Thymus (tissue), 11 donors: ENCODE results near the gene APOBEC3B. TPM values are rescaled to one million over a fixed set of nuclear protein-coding genes. Genes with fewer than 3 reads are reported as not detected.
"Not testable (repeated sequence)": the region's sequence is repeated elsewhere in the genome, so short reads cannot be mapped to it uniquely, and the experiment has no call there.

Experiments used
- DNase-seq, 9 donors: peaks; one replicate each; pipeline ENCODE4 v3.0.0-alpha.2; 2013; ENCODE audit warnings: low spot score in 9 of 9, low read depth in 6 of 9, missing footprints in 1 of 9
- H3K27ac ChIP-seq, 2 donors: one replicate each; pipeline ENCODE4 v1.5.1; 2013; ENCODE audit warnings: control low read depth in 1 of 2, low read depth in 1 of 2, low read length in 1 of 2, mild to moderate bottlenecking in 1 of 2, moderate library complexity in 1 of 2
- H3K27me3 ChIP-seq, 2 donors: one replicate each; pipeline ENCODE4 v1.5.1; 2013; ENCODE audit warnings: low read length in 1 of 2; ENCODE audit not compliant: control insufficient read depth in 2 of 2, insufficient read depth in 1 of 2
- H3K36me3 ChIP-seq, 2 donors: one replicate each; pipeline ENCODE4 v1.5.1; 2013; ENCODE audit warnings: low read length in 1 of 2, mild to moderate bottlenecking in 1 of 2, moderate library complexity in 1 of 2; ENCODE audit not compliant: control insufficient read depth in 2 of 2, insufficient read depth in 2 of 2
- H3K4me1 ChIP-seq, 2 donors: one replicate each; pipeline ENCODE4 v1.5.1; 2013; ENCODE audit warnings: low read length in 2 of 2; ENCODE audit not compliant: control insufficient read depth in 2 of 2, insufficient read depth in 2 of 2
- H3K4me3 ChIP-seq, 2 donors: one replicate each; pipeline ENCODE4 v1.5.1; 2013; ENCODE audit warnings: low read length in 2 of 2, control low read depth in 1 of 2, mild to moderate bottlenecking in 1 of 2
- H3K9me3 ChIP-seq, 2 donors: one replicate each; pipeline ENCODE4 v1.5.1; 2013; ENCODE audit warnings: low read length in 1 of 2, mild to moderate bottlenecking in 1 of 2; ENCODE audit not compliant: control insufficient read depth in 2 of 2, insufficient read depth in 1 of 2
- WGBS: extraction: QIAGEN DNeasy Blood & Tissue Kit; methylation state at CpG from one replicate; pipeline ENCODE4 v1.1.7; 2013; 5-methylcytosine and 5-hydroxymethylcytosine counted together
- polyA plus RNA-seq: library from polyadenylated mRNA; stranded (reverse); fragments of 200-250 nt; gene quantifications from one replicate; pipeline ENCODE4 v1.2.3, GENCODE V29; 2013
- total RNA-seq: library from RNA; stranded (reverse); fragments of 120-200 nt; gene quantifications from one replicate; pipeline ENCODE4 v1.2.4, GENCODE V29; 2013
- donor health status: healthy.

The APOBEC3B gene
- total and polyA plus RNA-seq, 2 donors = 6.8 to 9.2 TPM

GRCh38 chr22:39014723-39015121 is 32.6 kb downstream of the APOBEC3B start:
- peaks cover 5 to 32% of the 10 kb centered on the region in 2 donors for H3K4me1 ChIP-seq
- not testable (repeated sequence) for DNase-seq, H3K27me3 ChIP-seq, H3K9me3 ChIP-seq, H3K36me3 ChIP-seq
- peak overlapping the region; percentile 28 to 51 for H3K4me3 ChIP-seq
- 51% methylated on average over 6 of the region's 6 CpGs for WGBS
- peak overlapping the region; percentile 38 to 91 for H3K27ac ChIP-seq

GRCh38 chr22:39016592-39016991 is 34.4 kb downstream of the APOBEC3B start:
- Histone ChIP-seq H3K36me3 (peaks cover 0 to 2% of the 10 kb centered on the region in 2 donors), H3K4me1 (peaks cover 8 to 35% of the 10 kb centered on the region in 2 donors), H3K27me3 (no peaks in the 10 kb centered on the region), H3K27ac (no peak overlapping the region), H3K4me3 (no peak overlapping the region), H3K9me3 (no peaks in the 10 kb centered on the region)
- 98% methylated on average over 13 of the region's 13 CpGs for WGBS
- no peak for DNase-seq

GRCh38 chr22:39017596-39018365 is 35.6 kb downstream of the APOBEC3B start:
- H3K9me3 ChIP-seq = no peaks in the 10 kb centered on the region
- no peak for DNase-seq
- 94% methylated on average over 18 of the region's 18 CpGs for WGBS
- no peaks in the 10 kb centered on the region for H3K27me3 ChIP-seq
- H3K4me1 ChIP-seq = peaks cover 9 to 45% of the 10 kb centered on the region in 2 donors
- peaks cover 0 to 2% of the 10 kb centered on the region in 2 donors for H3K36me3 ChIP-seq
- no peak overlapping the region for H3K27ac ChIP-seq
- no peak overlapping the region for H3K4me3 ChIP-seq

GRCh38 chr22:39020021-39020651 is 38.0 kb downstream of the APOBEC3B start:
- peaks cover 10 to 11% of the 10 kb centered on the region in 2 donors for H3K36me3 ChIP-seq
- H3K9me3 ChIP-seq, DNase-seq, H3K27me3 ChIP-seq: not testable (repeated sequence)
- peak overlapping the region; percentile 56 to 74 for H3K27ac ChIP-seq
- H3K4me1 ChIP-seq = peaks cover 4 to 32% of the 10 kb centered on the region in 2 donors
- H3K4me3 ChIP-seq = peak overlapping the region; percentile 12 to 58
- WGBS = 58% methylated on average over 15 of the region's 15 CpGs

GRCh38 chr22:39021552-39022250 is 39.6 kb downstream of the APOBEC3B start:
- H3K36me3 ChIP-seq = peaks cover 11 to 16% of the 10 kb centered on the region in 2 donors
- H3K4me1 ChIP-seq = peaks cover 4 to 37% of the 10 kb centered on the region in 2 donors
- H3K9me3 ChIP-seq = no peaks in the 10 kb centered on the region
- DNase-seq = peak in 1 of 9 donors; percentile 19
- WGBS = 40% methylated on average over 9 of the region's 9 CpGs
- no peaks in the 10 kb centered on the region for H3K27me3 ChIP-seq
- H3K4me3 ChIP-seq = peak overlapping the region; percentile 50 to 58
- peak overlapping the region; percentile 65 to 87 for H3K27ac ChIP-seq

GRCh38 chr22:39024519-39025308 is 42.6 kb downstream of the APOBEC3B start:
- no peak overlapping the region for H3K4me3 ChIP-seq
- peak overlapping the region; percentile 6 to 33 for H3K27ac ChIP-seq
- peak in 3 of 9 donors; percentile 28 to 67 (median 35) for DNase-seq
- peaks cover 9 to 16% of the 10 kb centered on the region in 2 donors for H3K36me3 ChIP-seq
- WGBS = 67% methylated on average over 15 of the region's 15 CpGs
- H3K4me1 ChIP-seq = peaks cover 4 to 37% of the 10 kb centered on the region in 2 donors
- H3K9me3 ChIP-seq = no peaks in the 10 kb centered on the region
- H3K27me3 ChIP-seq = no peaks in the 10 kb centered on the region

GRCh38 chr22:39026509-39027150 is 44.5 kb downstream of the APOBEC3B start:
- H3K4me3 ChIP-seq = no peak overlapping the region
- H3K4me1 ChIP-seq = peaks cover 0 to 26% of the 10 kb centered on the region in 2 donors
- no peaks in the 10 kb centered on the region for H3K27me3 ChIP-seq
- no peaks in the 10 kb centered on the region for H3K9me3 ChIP-seq
- peaks cover 9 to 16% of the 10 kb centered on the region in 2 donors for H3K36me3 ChIP-seq
- DNase-seq = no peak
- 95% methylated on average over 12 of the region's 12 CpGs for WGBS
- peak overlapping the region in 1 of 2 donors; percentile 31 for H3K27ac ChIP-seq

- peaks cover 9 to 16% of the 10 kb centered on the region in 2 donors for H3K36me3 ChIP-seq
- no peak overlapping the region for H3K4me3 ChIP-seq
- H3K27me3 ChIP-seq = no peaks in the 10 kb centered on the region
- H3K27ac ChIP-seq = no peak overlapping the region
- DNase-seq = no peak
- no peaks in the 10 kb centered on the region for H3K9me3 ChIP-seq
- WGBS = 95% methylated on average over 4 of the region's 4 CpGs
- H3K4me1 ChIP-seq = peaks cover 0 to 16% of the 10 kb centered on the region in 2 donors
Measured at GRCh38 chr22:39027717-39028116, 45.6 kb downstream of the APOBEC3B start.
